ENCODE results near the gene CCDC107. TPM values are rescaled to one million over a fixed set of nuclear protein-coding genes. Genes with fewer than 3 reads are reported as not detected.

The CCDC107 gene
- total RNA-seq, 2 experiments from 2014 or later = 34.8 to 36.8 TPM

GRCh38 chr9:35674025-35674361, 15.9 kb downstream of the CCDC107 start:
- peaks cover 21% of the 10 kb centered on the region for H3K27me3 Mint-ChIP-seq (ENCODE audit: low read depth)
- H3K4me1 Mint-ChIP-seq (ENCODE audit: low read depth) = peaks cover 15% of the 10 kb centered on the region
- CTCF ChIA-PET = interaction anchor here (1.1 to 4.3 kb wide), 3 partner anchors 15 to 22 kb away, joined by 4 to 32 read pairs (median 7); no protein-coding TSS in a partner anchor
- POLR2A ChIA-PET = no interaction called here
- H3K27ac Mint-ChIP-seq = no peak overlapping the region
- DNase-seq (no peak), ATAC-seq (no peak)
- H3K4me3 Mint-ChIP-seq = no peak overlapping the region
- H3K36me3 Mint-ChIP-seq (ENCODE audit: low read depth) = no peaks in the 10 kb centered on the region
- no peaks in the 10 kb centered on the region for H3K9me3 Mint-ChIP-seq (ENCODE audit: insufficient read depth)

GRCh38 chr9:35675204-35675603, 17.1 kb downstream of the CCDC107 start:
- no peak for DNase-seq
- Mint-ChIP-seq H3K9me3 (ENCODE audit: insufficient read depth) (no peaks in the 10 kb centered on the region), H3K27me3 (ENCODE audit: low read depth) (peaks cover 21% of the 10 kb centered on the region), H3K27ac (no peak overlapping the region), H3K36me3 (ENCODE audit: low read depth) (no peaks in the 10 kb centered on the region), H3K4me1 (ENCODE audit: low read depth) (peaks cover 15% of the 10 kb centered on the region), H3K4me3 (peak overlapping the region; percentile 62)
- POLR2A ChIA-PET = interaction anchor here (0.6 to 1.7 kb wide), 3 partner anchors 11 to 79 kb away, joined by 3 read pairs; partner anchors contain the start of gene SIT1
- CTCF ChIA-PET = interaction anchor here (0.7 to 4.3 kb wide), 9 partner anchors 10 to 207 kb away, joined by 3 to 32 read pairs (median 4); partner anchors contain the start of genes ARHGEF39, CCDC107 and RMRP
- ATAC-seq = peak; percentile 35

- H3K36me3 Mint-ChIP-seq (ENCODE audit: low read depth) = no peaks in the 10 kb centered on the region
- H3K27ac Mint-ChIP-seq = no peak overlapping the region
- peaks cover 19% of the 10 kb centered on the region for H3K27me3 Mint-ChIP-seq (ENCODE audit: low read depth)
- peaks cover 15% of the 10 kb centered on the region for H3K4me1 Mint-ChIP-seq (ENCODE audit: low read depth)
- H3K9me3 Mint-ChIP-seq (ENCODE audit: insufficient read depth) = no peaks in the 10 kb centered on the region
- peak overlapping the region; percentile 62 for H3K4me3 Mint-ChIP-seq
- POLR2A ChIA-PET = interaction anchor here (0.6 to 1.7 kb wide), 3 partner anchors 12 to 79 kb away, joined by 3 read pairs; partner anchors contain the start of gene SIT1
- CTCF ChIA-PET = interaction anchor here (0.7 to 4.3 kb wide), 9 partner anchors 11 to 206 kb away, joined by 3 to 32 read pairs (median 4); partner anchors contain the start of genes ARHGEF39, CCDC107 and RMRP
- ATAC-seq = peak; percentile 62
- peak; percentile 38 for DNase-seq
These were observed 17.8 kb downstream of the CCDC107 start for GRCh38 chr9:35675732-35676392.

GRCh38 chr9:35679091-35679490, 21.0 kb downstream of the CCDC107 start:
- Mint-ChIP-seq H3K27ac (no peak overlapping the region), H3K27me3 (ENCODE audit: low read depth) (peaks cover 11% of the 10 kb centered on the region), H3K4me3 (no peak overlapping the region), H3K36me3 (ENCODE audit: low read depth) (no peaks in the 10 kb centered on the region), H3K9me3 (ENCODE audit: insufficient read depth) (no peaks in the 10 kb centered on the region), H3K4me1 (ENCODE audit: low read depth) (peaks cover 15% of the 10 kb centered on the region)
- ATAC-seq (no peak), DNase-seq (no peak)
- CTCF ChIA-PET = interaction anchor here (1.1 to 2.6 kb wide), 5 partner anchors 10 to 49 kb away, joined by 3 to 12 read pairs (median 4); partner anchors contain the start of genes CCDC107 and RMRP
- POLR2A ChIA-PET = no interaction called here

GRCh38 chr9:35679766-35680330, 21.8 kb downstream of the CCDC107 start:
- H3K36me3 Mint-ChIP-seq (ENCODE audit: low read depth) = no peaks in the 10 kb centered on the region
- POLR2A ChIA-PET = interaction anchor here (1.2 kb wide), 1 partner anchor 8 kb away, joined by 3 read pairs; no protein-coding TSS in a partner anchor
- ATAC-seq (no peak), DNase-seq (no peak)
- no peak overlapping the region for H3K4me3 Mint-ChIP-seq
- peaks cover 11% of the 10 kb centered on the region for H3K4me1 Mint-ChIP-seq (ENCODE audit: low read depth)
- H3K27me3 Mint-ChIP-seq (ENCODE audit: low read depth) = peaks cover 4% of the 10 kb centered on the region
- H3K9me3 Mint-ChIP-seq (ENCODE audit: insufficient read depth) = no peaks in the 10 kb centered on the region
- CTCF ChIA-PET = interaction anchor here (1.0 to 2.6 kb wide), 6 partner anchors 11 to 155 kb away, joined by 3 to 12 read pairs (median 4); partner anchors contain the start of genes CCDC107 and RMRP
- no peak overlapping the region for H3K27ac Mint-ChIP-seq

GRCh38 chr9:35680331-35681105, 22.4 kb downstream of the CCDC107 start:
- Mint-ChIP-seq H3K4me1 (ENCODE audit: low read depth) (peaks cover 9% of the 10 kb centered on the region), H3K27me3 (ENCODE audit: low read depth) (peaks cover 4% of the 10 kb centered on the region), H3K4me3 (no peak overlapping the region), H3K9me3 (ENCODE audit: insufficient read depth) (no peaks in the 10 kb centered on the region), H3K36me3 (ENCODE audit: low read depth) (no peaks in the 10 kb centered on the region), H3K27ac (no peak overlapping the region)
- CTCF ChIA-PET = interaction anchor here (1.0 to 2.6 kb wide), 4 partner anchors 11 to 155 kb away, joined by 3 to 12 read pairs (median 4); no protein-coding TSS in a partner anchor
- DNase-seq = no peak
- POLR2A ChIA-PET = interaction anchor here (1.2 kb wide), 1 partner anchor 9 kb away, joined by 3 read pairs; no protein-coding TSS in a partner anchor
- ATAC-seq = no peak

- Mint-ChIP-seq H3K9me3 (ENCODE audit: insufficient read depth) (no peaks in the 10 kb centered on the region), H3K4me3 (no peak overlapping the region), H3K27ac (no peak overlapping the region), H3K4me1 (ENCODE audit: low read depth) (peaks cover 1% of the 10 kb centered on the region), H3K36me3 (ENCODE audit: low read depth) (no peaks in the 10 kb centered on the region), H3K27me3 (ENCODE audit: low read depth) (peaks cover 1% of the 10 kb centered on the region)
- ChIA-PET POLR2A (no interaction called here), CTCF (interaction anchor here (2.6 kb wide), 1 partner anchor 15 kb away, joined by 12 read pairs; no protein-coding TSS in a partner anchor)
- ATAC-seq (no peak), DNase-seq (no peak)
These were observed 23.4 kb downstream of the CCDC107 start for GRCh38 chr9:35681341-35682002.

GRCh38 chr9:35682051-35682450, 24.0 kb downstream of the CCDC107 start:
- no peak for ATAC-seq
- CTCF ChIA-PET = interaction anchor here (3.3 kb wide), 1 partner anchor 14 kb away, joined by 20 read pairs; no protein-coding TSS in a partner anchor
- POLR2A ChIA-PET = no interaction called here

GRCh38 chr9:35682520-35683315, 24.6 kb downstream of the CCDC107 start:
- ChIA-PET CTCF (interaction anchor here (1.0 to 3.3 kb wide), 3 partner anchors 13 to 24 kb away, joined by 3 to 20 read pairs (median 5); partner anchors contain the start of genes CCDC107 and RMRP), POLR2A (interaction anchor here (1.4 kb wide), 1 partner anchor 17 kb away, joined by 5 read pairs; the partner anchor contains the start of gene ARHGEF39)
- H3K4me3 Mint-ChIP-seq = no peak overlapping the region
- no peaks in the 10 kb centered on the region for H3K36me3 Mint-ChIP-seq (ENCODE audit: low read depth)
- no peak for ATAC-seq
- no peak overlapping the region for H3K27ac Mint-ChIP-seq
- H3K4me1 Mint-ChIP-seq (ENCODE audit: low read depth) = peaks cover 5% of the 10 kb centered on the region
- H3K27me3 Mint-ChIP-seq (ENCODE audit: low read depth) = no peaks in the 10 kb centered on the region
- no peak for DNase-seq
- no peaks in the 10 kb centered on the region for H3K9me3 Mint-ChIP-seq (ENCODE audit: insufficient read depth)

More at GRCh38 chr9:35682051-35682450, 24.0 kb downstream of the CCDC107 start:
- DNase-seq = no peak
- no peak overlapping the region for H3K27ac Mint-ChIP-seq
- H3K36me3 Mint-ChIP-seq (ENCODE audit: low read depth) = no peaks in the 10 kb centered on the region
- no peaks in the 10 kb centered on the region for H3K9me3 Mint-ChIP-seq (ENCODE audit: insufficient read depth)
- H3K27me3 Mint-ChIP-seq (ENCODE audit: low read depth) = no peaks in the 10 kb centered on the region
- H3K4me3 Mint-ChIP-seq = no peak overlapping the region
- peaks cover 2% of the 10 kb centered on the region for H3K4me1 Mint-ChIP-seq (ENCODE audit: low read depth)

- no peaks in the 10 kb centered on the region for H3K36me3 Mint-ChIP-seq (ENCODE audit: low read depth)
- H3K4me1 Mint-ChIP-seq (ENCODE audit: low read depth) = peaks cover 9% of the 10 kb centered on the region
- no peaks in the 10 kb centered on the region for H3K9me3 Mint-ChIP-seq (ENCODE audit: insufficient read depth)
- H3K4me3 Mint-ChIP-seq = no peak overlapping the region
- H3K27me3 Mint-ChIP-seq (ENCODE audit: low read depth) = no peaks in the 10 kb centered on the region
- ChIA-PET CTCF (interaction anchor here (1.0 to 3.3 kb wide), 4 partner anchors 10 to 25 kb away, joined by 3 to 20 read pairs (median 4); partner anchors contain the start of genes CCDC107 and RMRP), POLR2A (interaction anchor here (0.7 to 1.4 kb wide), 2 partner anchors 9 to 18 kb away, joined by 3 to 5 read pairs; partner anchors contain the start of gene ARHGEF39)
- no peak overlapping the region for H3K27ac Mint-ChIP-seq
- ATAC-seq (no peak), DNase-seq (no peak)
These were observed 25.2 kb downstream of the CCDC107 start for GRCh38 chr9:35683323-35683722.

Data from activated CD8-positive, alpha-beta T cell treated with anti-CD3 and anti-CD28 coated beads, Interleukin-2, amount 10 ng/mL, durations not matched to agents 7 days and 5 days (primary cell).